Measurements from ENCODE around the gene DAD1. TPM values are rescaled to one million over a fixed set of nuclear protein-coding genes. Genes with fewer than 3 reads are reported as not detected.
A peak's percentile ranks its signal among the peaks of the same experiment; 100 is the strongest.

The DAD1 gene
- total RNA-seq, 4 donors from 2014 or later = 31.4 to 154 (median 141) TPM

DNA sequence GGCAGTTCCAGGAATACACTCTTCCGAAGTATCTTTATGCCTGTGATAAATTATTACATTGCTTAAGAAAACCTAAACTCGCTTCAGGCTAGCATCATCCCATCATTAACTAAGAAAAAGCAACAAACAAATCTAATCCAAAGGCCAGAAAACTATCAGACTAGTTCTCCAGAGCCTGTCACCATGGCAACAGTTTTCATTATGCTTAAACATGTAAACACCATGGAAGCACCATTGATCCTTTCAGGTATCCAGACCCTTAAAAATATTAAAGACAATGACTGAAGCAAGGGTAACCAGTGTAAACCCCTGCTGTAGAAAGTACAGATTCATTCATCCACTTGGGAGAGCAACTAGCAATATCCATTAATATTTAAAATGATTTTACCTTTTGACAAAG lies 9.8 kb downstream of the DAD1 start:
- Histone ChIP-seq H3K27me3 (no peaks in the 10 kb centered on the region), H3K9me3 (no peaks in the 10 kb centered on the region), H3K36me3 (peaks cover 0 to 7% (median 3%) of the 10 kb centered on the region in 4 donors), H3K4me1 (peaks cover 0 to 10% (median 5%) of the 10 kb centered on the region in 4 donors), H3K4me3 (no peak overlapping the region), H3K27ac (no peak overlapping the region)
- TF ChIP-seq CTCF (IDR thresholded peaks at IDR 0.05) = no peak
- TF ChIP-seq POLR2A (IDR thresholded peaks at IDR 0.05) = no peak
- no peak for TF ChIP-seq EP300 (IDR thresholded peaks at IDR 0.05; ENCODE audit: low read depth)
- no peak for TF ChIP-seq POLR2AphosphoS5 (IDR thresholded peaks at IDR 0.05)
- 63 to 76% methylated on average over 2 of the region's 2 CpGs for WGBS, 2 donors (ENCODE audit: low coverage in 1 of 2)
- in situ Hi-C loops (cut with MboI; ENCODE audit: low pct_ligation_motif_present in 1 of 4, low pct_unique_long_range_greater_than_20kb in 1 of 4, low sequenced_read_pairs in 3 of 4) (loop anchor here in 1 of 4 donors (25.0 kb wide), 1 partner anchor 258 kb away; the partner anchor contains the start of genes MMP14 and MRPL52), intact Hi-C loops (cut with DNase I; ENCODE audit: low total_unique reads) (no loop called here)
- no peak for DNase-seq

GRCh38 chr14:22577334-22577908 lies 11.6 kb downstream of the DAD1 start:
- Histone ChIP-seq H3K4me3 (no peak overlapping the region), H3K36me3 (peaks cover 0 to 21% (median 4%) of the 10 kb centered on the region in 4 donors), H3K27me3 (no peaks in the 10 kb centered on the region), H3K9me3 (no peaks in the 10 kb centered on the region), H3K27ac (no peak overlapping the region), H3K4me1 (peaks cover 0 to 6% (median 3%) of the 10 kb centered on the region in 4 donors)
- 75 to 79% methylated on average over 1 to 6 of the region's 6 CpGs for WGBS, 2 donors (ENCODE audit: low coverage in 1 of 2)
- no peak for TF ChIP-seq POLR2A (IDR thresholded peaks at IDR 0.05)
- TF ChIP-seq EP300 (IDR thresholded peaks at IDR 0.05; ENCODE audit: low read depth) = no peak
- no peak for TF ChIP-seq CTCF (IDR thresholded peaks at IDR 0.05)
- TF ChIP-seq POLR2AphosphoS5 (IDR thresholded peaks at IDR 0.05) = no peak
- DNase-seq = no peak
- in situ Hi-C loops (cut with MboI; ENCODE audit: low pct_ligation_motif_present in 1 of 4, low pct_unique_long_range_greater_than_20kb in 1 of 4, low sequenced_read_pairs in 3 of 4) (loop anchor here in 1 of 4 donors (25.0 kb wide), 1 partner anchor 260 kb away; the partner anchor contains the start of genes MMP14 and MRPL52), intact Hi-C loops (cut with DNase I; ENCODE audit: low total_unique reads) (no loop called here)

- no peak for TF ChIP-seq EP300 (IDR thresholded peaks at IDR 0.05; ENCODE audit: low read depth)
- no peak for DNase-seq
- H3K4me1 ChIP-seq = peaks cover 5 to 21% (median 8%) of the 10 kb centered on the region in 4 donors
These were observed 15.2 kb downstream of the DAD1 start for GRCh38 chr14:22573804-22574203.

GRCh38 chr14:22572562-22573058 lies 16.4 kb downstream of the DAD1 start:
- no peak for DNase-seq
- intact Hi-C loops (cut with DNase I; ENCODE audit: low total_unique reads) (no loop called here), in situ Hi-C loops (cut with MboI; ENCODE audit: low pct_ligation_motif_present in 1 of 4, low pct_unique_long_range_greater_than_20kb in 1 of 4, low sequenced_read_pairs in 3 of 4) (loop anchor here in 2 of 4 donors (5.0 to 25.0 kb wide), 3 partner anchors 75 to 290 kb away; partner anchors contain the start of gene LRP10 (in 2 of the 2))
- WGBS, 2 donors (ENCODE audit: low coverage in 1 of 2) = 90% methylated on average over 1 of the region's 1 CpG; no CpG with 5 or more reads in 1 of the 2 donors
- peaks cover 5 to 21% (median 8%) of the 10 kb centered on the region in 4 donors for H3K4me1 ChIP-seq
- peak overlapping the region in 1 of 4 donors; percentile 8 for H3K27ac ChIP-seq
- TF ChIP-seq POLR2A (IDR thresholded peaks at IDR 0.05) = no peak
- TF ChIP-seq CTCF (IDR thresholded peaks at IDR 0.05) = no peak
- TF ChIP-seq POLR2AphosphoS5 (IDR thresholded peaks at IDR 0.05) = no peak
- no peak for TF ChIP-seq EP300 (IDR thresholded peaks at IDR 0.05; ENCODE audit: low read depth)
- H3K36me3 ChIP-seq = peaks cover 0 to 25% (median 4%) of the 10 kb centered on the region in 4 donors
- H3K4me3 ChIP-seq = no peak overlapping the region
- no peaks in the 10 kb centered on the region for H3K27me3 ChIP-seq
- H3K9me3 ChIP-seq = no peaks in the 10 kb centered on the region

More at GRCh38 chr14:22573804-22574203, 15.2 kb downstream of the DAD1 start:
- Histone ChIP-seq H3K36me3 (peaks cover 0 to 25% (median 4%) of the 10 kb centered on the region in 4 donors), H3K4me3 (no peak overlapping the region), H3K27ac (no peak overlapping the region), H3K27me3 (no peaks in the 10 kb centered on the region), H3K9me3 (no peaks in the 10 kb centered on the region)
- 100% methylated on average over 3 of the region's 3 CpGs; no CpG with 5 or more reads in 1 of the 2 donors for WGBS, 2 donors (ENCODE audit: low coverage in 1 of 2)
- intact Hi-C loops (cut with DNase I; ENCODE audit: low total_unique reads) = no loop called here
- in situ Hi-C loops (cut with MboI; ENCODE audit: low pct_ligation_motif_present in 1 of 4, low pct_unique_long_range_greater_than_20kb in 1 of 4, low sequenced_read_pairs in 3 of 4) = loop anchor here in 2 of 4 donors (5.0 to 25.0 kb wide), 3 partner anchors 73 to 288 kb away; partner anchors contain the start of gene LRP10 (in 2 of the 2)

Data from transverse colon (tissue), 4 donors.